ENCODE measurements around the gene EPAS1.

DNA sequence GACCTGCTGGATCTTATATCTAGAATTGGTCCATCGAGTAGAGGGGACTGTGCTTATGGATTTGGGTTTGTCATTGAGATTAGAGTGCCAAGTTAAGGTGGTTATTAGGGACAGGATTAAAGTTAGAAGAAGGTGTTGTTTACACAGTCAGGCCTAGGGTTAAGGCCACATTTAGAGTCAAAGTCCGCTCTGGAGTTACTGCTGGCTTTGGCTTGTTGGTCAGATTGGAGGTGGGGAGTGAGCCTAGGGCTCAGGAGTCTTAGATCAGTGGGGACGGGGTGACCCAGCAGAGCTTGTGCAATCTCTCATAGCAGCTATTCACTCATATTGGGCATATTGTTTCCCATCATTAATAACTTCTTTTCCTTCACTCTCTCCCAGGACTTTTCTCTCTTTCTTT lies 13.5 kb upstream of the EPAS1 start:
- TF ChIP-seq, protein P1, sequence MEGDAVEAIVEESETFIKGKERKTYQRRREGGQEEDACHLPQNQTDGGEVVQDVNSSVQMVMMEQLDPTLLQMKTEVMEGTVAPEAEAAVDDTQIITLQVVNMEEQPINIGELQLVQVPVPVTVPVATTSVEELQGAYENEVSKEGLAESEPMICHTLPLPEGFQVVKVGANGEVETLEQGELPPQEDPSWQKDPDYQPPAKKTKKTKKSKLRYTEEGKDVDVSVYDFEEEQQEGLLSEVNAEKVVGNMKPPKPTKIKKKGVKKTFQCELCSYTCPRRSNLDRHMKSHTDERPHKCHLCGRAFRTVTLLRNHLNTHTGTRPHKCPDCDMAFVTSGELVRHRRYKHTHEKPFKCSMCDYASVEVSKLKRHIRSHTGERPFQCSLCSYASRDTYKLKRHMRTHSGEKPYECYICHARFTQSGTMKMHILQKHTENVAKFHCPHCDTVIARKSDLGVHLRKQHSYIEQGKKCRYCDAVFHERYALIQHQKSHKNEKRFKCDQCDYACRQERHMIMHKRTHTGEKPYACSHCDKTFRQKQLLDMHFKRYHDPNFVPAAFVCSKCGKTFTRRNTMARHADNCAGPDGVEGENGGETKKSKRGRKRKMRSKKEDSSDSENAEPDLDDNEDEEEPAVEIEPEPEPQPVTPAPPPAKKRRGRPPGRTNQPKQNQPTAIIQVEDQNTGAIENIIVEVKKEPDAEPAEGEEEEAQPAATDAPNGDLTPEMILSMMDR (IDR thresholded peaks at IDR 0.05) = no peak
- TF ChIP-seq POLR2A (IDR thresholded peaks at IDR 0.05) = no peak

Data from heart left ventricle (tissue), 13 donors.